PC-3 (cell line): Measurements from ENCODE around the gene GGA3.
"Not testable (repeated sequence)": the region's sequence is repeated elsewhere in the genome, so short reads cannot be mapped to it uniquely, and the experiment has no call there.

Experiments
- CTCF ChIP-seq: fragments of 300-600 bp; sonication (generic); conservative IDR thresholded peaks from 2 replicates; pipeline ENCODE4 v1.5.1; 2017; ENCODE audit warnings: antibody characterized with exemption, low read depth, mild to moderate bottlenecking, low read length
- EZH2 ChIP-seq: fragments of 300-600 bp; sonication (generic); IDR thresholded peaks from one replicate; pipeline ENCODE4 v1.6.1; 2017; ENCODE audit warnings: antibody characterized with exemption, mild to moderate bottlenecking, low read length; ENCODE audit not compliant: unreplicated experiment

DNA sequence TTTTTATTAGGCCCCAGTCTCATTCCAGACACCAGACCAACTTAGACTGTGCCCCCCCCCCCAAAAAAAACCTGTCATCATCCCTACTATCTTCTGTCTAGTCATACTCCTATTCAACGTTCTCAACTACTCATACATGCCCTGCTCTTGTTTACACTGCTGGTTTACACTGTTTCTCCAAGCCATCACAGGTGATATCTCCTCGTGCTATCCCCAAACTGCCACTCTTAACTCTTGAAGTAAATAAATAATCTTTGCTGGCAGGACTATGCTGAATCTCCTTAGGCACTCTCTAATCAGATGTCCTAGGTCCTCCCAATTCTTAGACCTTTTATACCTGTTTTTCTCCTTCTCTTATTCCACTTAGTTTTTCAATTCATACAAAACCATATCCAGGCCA is 4.2 kb downstream of the GGA3 start:
- not testable (repeated sequence) for TF ChIP-seq EZH2, CTCF
